SK-N-MC (cell line): ENCODE measurements around the gene SLC7A11.

Source experiments
- DNase-seq: peaks from one replicate; pipeline ENCODE4 v3.0.0-alpha.2; 2011; ENCODE audit warnings: low read depth, low spot score
- H3K27ac ChIP-seq: fragments of 200-600 bp; sonication (generic); 2 replicates; pipeline ENCODE4 v1.5.1; 2016; ENCODE audit warnings: mixed run types
- H3K36me3 ChIP-seq: fragments of 200-600 bp; sonication (generic); 2 replicates; pipeline ENCODE4 v1.6.1; 2017; ENCODE audit warnings: antibody characterized with exemption, low read length, mixed read lengths; ENCODE audit not compliant: insufficient read depth
- H3K4me3 ChIP-seq: fragments of 200-600 bp; sonication (generic); 2 replicates; pipeline ENCODE4 v1.5.1; 2016
- H3K9ac ChIP-seq: fragments of 200-600 bp; sonication (generic); 2 replicates; pipeline ENCODE4 v1.8.0; 2017; ENCODE audit warnings: mixed run types, mixed read lengths; ENCODE audit not compliant: insufficient read length
- H3K9me3 ChIP-seq: fragments of 200-600 bp; sonication (generic); 2 replicates; pipeline ENCODE4 v1.6.1; 2017; ENCODE audit warnings: low read depth, mild to moderate bottlenecking, antibody characterized with exemption, low read length, moderate library complexity, mixed read lengths
- EZH2 ChIP-seq: fragments of 200-600 bp; sonication (generic); IDR thresholded peaks from one replicate; pipeline ENCODE4 v1.6.1; 2017; ENCODE audit warnings: antibody characterized with exemption
- FOXP2 ChIP-seq: optimal IDR thresholded peaks from 2 replicates; pipeline ENCODE3; 2011; ENCODE audit warnings: mild to moderate bottlenecking, moderate library complexity; ENCODE audit not compliant: insufficient read depth; ENCODE audit errors: extremely low read length, control extremely low read depth
- POLR2AphosphoS5 ChIP-seq: IDR thresholded peaks from 2 replicates; pipeline ENCODE4 v1.6.1; 2012; ENCODE audit warnings: mild to moderate bottlenecking, low read depth, low read length, borderline replicate concordance

Gene SLC7A11

DNA sequence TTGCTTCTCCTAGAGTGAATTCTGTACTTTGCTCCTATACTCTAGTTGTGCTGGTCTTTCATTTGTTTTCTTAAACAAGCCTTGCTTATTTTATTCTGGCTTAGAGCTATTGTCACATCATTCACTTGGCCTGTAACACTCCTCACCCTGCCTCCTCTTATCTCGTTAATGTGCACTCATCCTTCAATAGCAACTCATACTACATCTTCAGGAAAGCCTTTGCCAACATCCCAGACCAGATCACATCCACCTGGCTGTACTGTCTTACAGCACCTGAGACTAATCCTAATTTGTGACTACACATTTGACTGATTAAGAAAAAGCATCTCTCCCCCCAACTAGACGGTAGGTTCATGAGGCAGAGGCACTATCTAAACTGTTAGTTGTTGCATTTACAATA is 80.8 kb downstream of the SLC7A11 start:
- TF ChIP-seq FOXP2: no peak
- TF ChIP-seq EZH2: no peak
- TF ChIP-seq POLR2AphosphoS5: no peak
- H3K9ac ChIP-seq: no peak overlapping the region
- peaks cover 18% of the 10 kb centered on the region; the same call in 1 of the 2 replicates for H3K36me3 ChIP-seq
- H3K9me3 ChIP-seq: no peaks in the 10 kb centered on the region
- H3K4me3 ChIP-seq: no peak overlapping the region
- no peak overlapping the region for H3K27ac ChIP-seq
- DNase-seq: no peak

DNA sequence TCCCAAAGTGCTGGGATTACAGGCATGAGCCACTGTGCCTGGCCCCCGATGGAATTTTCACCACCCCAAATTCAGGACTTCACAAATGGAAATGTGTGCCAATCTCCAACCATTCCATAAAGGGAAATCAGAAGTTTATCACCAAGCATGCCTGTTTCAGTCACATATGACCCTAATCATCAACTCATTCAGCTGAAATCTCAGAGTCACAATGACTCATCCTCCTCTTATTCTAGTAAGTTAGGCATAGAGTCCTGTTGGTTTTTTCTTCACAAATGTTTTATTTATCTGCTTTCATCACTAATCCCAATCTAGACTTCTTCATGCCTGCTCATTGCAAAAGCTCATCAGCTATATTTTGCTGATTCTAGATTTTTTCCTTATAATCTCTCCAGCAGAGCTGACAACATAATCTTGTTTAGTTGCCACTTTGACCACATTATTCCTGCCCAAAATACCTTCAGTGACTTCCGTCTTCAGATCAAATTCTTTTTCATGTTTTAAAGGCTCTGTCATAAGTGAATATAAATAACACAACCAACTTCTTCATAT is 83.3 kb downstream of the SLC7A11 start:
- no peak overlapping the region for H3K27ac ChIP-seq
- no peaks in the 10 kb centered on the region for H3K9me3 ChIP-seq
- H3K4me3 ChIP-seq: no peak overlapping the region
- H3K36me3 ChIP-seq: peaks cover 10% of the 10 kb centered on the region; the same call in 1 of the 2 replicates
- no peak for DNase-seq
- TF ChIP-seq EZH2 (no peak), FOXP2 (no peak)
- H3K9ac ChIP-seq: no peak overlapping the region

DNA sequence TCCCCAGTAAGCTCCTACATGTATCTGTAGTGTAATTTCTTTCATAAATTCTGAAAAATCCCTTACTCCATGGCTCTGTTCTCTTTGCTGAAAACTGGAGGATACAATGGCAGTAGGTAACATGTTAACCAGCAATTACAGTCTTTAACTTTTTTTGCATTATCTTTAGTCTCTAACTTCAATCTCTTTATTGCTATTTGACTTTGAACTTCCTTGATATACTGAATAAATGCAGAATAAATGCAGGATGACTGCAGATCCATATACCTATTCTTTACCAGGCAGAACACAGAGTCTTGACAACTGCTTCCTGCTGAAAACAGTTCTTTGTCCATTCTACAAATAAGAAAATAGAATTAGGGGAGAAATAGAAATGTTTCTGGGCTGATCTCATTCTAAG is 101.3 kb downstream of the SLC7A11 start:
- DNase-seq: no peak
- TF ChIP-seq EZH2 (no peak), POLR2AphosphoS5 (no peak), FOXP2 (no peak)
- Histone ChIP-seq H3K9ac (no peak overlapping the region), H3K27ac (no peak overlapping the region), H3K36me3 (no peaks in the 10 kb centered on the region), H3K4me3 (no peak overlapping the region), H3K9me3 (no peaks in the 10 kb centered on the region)

DNA sequence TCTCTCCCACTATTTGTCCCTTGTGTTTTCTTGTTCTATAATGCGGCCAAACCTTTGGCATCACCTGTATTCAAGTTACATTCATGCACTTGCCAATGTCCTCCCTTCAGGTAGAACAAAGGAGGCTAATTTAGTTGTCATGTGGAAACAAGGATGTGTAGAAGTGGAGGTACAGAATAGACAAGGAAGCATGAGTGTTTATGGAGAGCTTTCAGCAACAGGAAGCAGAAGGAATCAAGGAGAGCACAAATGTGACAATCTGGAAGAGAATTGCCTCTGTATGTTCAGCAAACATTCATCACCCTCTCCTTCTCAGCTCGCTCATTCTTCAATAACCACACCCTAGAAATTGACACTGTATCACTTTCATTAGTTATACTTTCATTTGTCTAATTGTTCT is 103.4 kb downstream of the SLC7A11 start:
- H3K9ac ChIP-seq: no peak overlapping the region
- H3K27ac ChIP-seq: no peak overlapping the region
- TF ChIP-seq FOXP2 (no peak), POLR2AphosphoS5 (no peak), EZH2 (no peak)
- H3K4me3 ChIP-seq: no peak overlapping the region
- no peaks in the 10 kb centered on the region for H3K9me3 ChIP-seq
- DNase-seq: no peak
- H3K36me3 ChIP-seq: no peaks in the 10 kb centered on the region

DNA sequence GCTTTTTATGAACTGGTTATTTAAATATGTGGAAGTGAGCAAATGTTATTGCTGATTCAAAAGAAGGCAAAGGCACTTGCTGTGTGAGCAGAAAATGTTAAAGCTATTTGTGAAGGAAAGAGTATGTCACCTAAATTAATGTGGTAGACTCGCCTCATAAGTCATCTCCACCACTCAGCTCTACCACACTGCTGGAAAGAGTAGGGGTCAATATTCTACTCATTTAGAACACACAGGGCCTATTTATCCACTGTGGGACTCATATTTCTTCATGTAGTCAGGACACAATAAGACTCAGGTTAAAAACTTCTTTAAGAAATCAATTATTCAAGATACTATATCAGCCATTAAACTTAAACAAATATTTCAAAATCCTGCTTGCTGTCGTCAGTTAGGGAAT is 106.5 kb downstream of the SLC7A11 start:
- Histone ChIP-seq H3K9ac (no peak overlapping the region), H3K9me3 (no peaks in the 10 kb centered on the region), H3K36me3 (no peaks in the 10 kb centered on the region), H3K27ac (no peak overlapping the region), H3K4me3 (no peak overlapping the region)
- no peak for DNase-seq
- TF ChIP-seq POLR2AphosphoS5 (no peak), EZH2 (no peak), FOXP2 (no peak)

DNA sequence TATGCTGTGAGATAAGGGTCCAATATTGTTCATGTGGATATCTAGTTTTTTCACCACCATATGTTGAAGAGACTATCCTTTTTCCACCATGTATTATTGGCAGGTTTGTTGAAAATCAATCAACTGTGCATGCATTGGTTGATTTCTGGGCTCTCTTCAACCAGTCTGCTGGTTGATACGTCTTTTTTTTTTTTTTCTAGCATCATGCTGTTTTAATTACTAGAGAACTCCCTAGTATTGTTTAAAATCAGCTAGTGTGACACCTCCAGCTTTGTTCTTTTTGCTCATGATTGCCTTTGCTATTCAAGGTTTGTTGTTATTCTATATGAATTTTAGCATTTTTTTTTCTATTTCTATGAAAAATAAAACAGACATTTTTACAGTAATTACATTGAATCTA is 123.9 kb downstream of the SLC7A11 start:
- H3K9me3 ChIP-seq: 0 out of 2 replicates have a peak, but pooled peaks cover 3% of the 10 kb centered on the region
- H3K4me3 ChIP-seq: no peak overlapping the region
- no peak for DNase-seq
- no peak for TF ChIP-seq FOXP2
- H3K9ac ChIP-seq: no peak overlapping the region
- H3K27ac ChIP-seq: no peak overlapping the region
- no peaks in the 10 kb centered on the region for H3K36me3 ChIP-seq

DNA sequence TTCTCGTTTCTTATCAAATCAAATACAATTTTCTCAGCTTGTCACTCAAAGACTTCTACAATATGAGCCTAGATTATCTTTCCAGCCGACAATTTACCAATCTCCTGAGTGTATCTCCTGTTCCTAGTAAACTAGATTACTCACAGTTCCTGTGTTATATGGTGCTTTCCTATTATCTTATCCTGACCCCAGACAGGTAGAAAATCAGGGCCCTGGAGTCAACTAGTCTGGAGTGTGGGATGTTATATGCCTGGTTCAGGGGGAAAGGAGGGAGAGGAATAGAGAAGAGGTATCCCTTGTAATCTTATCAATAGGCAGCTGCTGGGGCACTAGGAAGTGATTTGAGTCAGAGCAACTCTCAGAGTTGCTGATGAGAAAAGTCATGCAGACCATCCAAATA is 127.1 kb downstream of the SLC7A11 start:
- H3K9ac ChIP-seq: no peak overlapping the region
- DNase-seq: no peak
- no peak overlapping the region for H3K4me3 ChIP-seq
- no peak overlapping the region for H3K27ac ChIP-seq
- no peak for TF ChIP-seq EZH2
- no peak for TF ChIP-seq FOXP2
- TF ChIP-seq POLR2AphosphoS5: no peak
- no peaks in the 10 kb centered on the region for H3K36me3 ChIP-seq
- H3K9me3 ChIP-seq: no peaks in the 10 kb centered on the region

DNA sequence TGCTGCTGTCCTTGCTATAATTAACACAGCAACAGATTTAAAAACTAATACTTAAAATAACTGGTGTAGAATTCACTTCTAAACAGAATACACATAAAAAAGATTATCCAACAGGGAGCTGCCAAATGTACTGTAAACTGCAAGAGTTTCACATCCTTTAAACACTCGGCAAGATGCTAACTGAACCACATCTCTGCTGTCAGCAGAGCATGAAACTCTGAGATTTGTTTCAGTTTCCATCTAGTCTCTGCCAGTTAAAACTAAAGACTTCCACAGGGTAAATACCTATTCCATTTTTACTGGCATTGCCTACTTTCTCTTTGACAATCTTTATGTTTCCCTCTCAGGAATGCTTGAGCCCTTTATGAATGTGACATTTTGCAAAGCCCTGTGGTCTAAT is 127.7 kb downstream of the SLC7A11 start:
- no peak overlapping the region for H3K9ac ChIP-seq
- no peak overlapping the region for H3K27ac ChIP-seq
- TF ChIP-seq POLR2AphosphoS5: no peak
- TF ChIP-seq FOXP2: no peak
- TF ChIP-seq EZH2: no peak
- H3K36me3 ChIP-seq: no peaks in the 10 kb centered on the region
- no peak for DNase-seq
- H3K4me3 ChIP-seq: no peak overlapping the region
- no peaks in the 10 kb centered on the region for H3K9me3 ChIP-seq
